ENCODE results near the gene NRXN2. TPM values are rescaled to one million over a fixed set of nuclear protein-coding genes. Genes with fewer than 3 reads are reported as not detected.
"Not testable (repeated sequence)": the region's sequence is repeated elsewhere in the genome, so short reads cannot be mapped to it uniquely, and the experiment has no call there.

NRXN2 gene
- total RNA-seq, 1 donor from 2014 or later = 13.8 TPM

GRCh38 chr11:64721359-64721699 lies 1.7 kb downstream of the NRXN2 start:
- DNase-seq = no peak

GRCh38 chr11:64720640-64721358 lies 2.2 kb downstream of the NRXN2 start:
- no peak for DNase-seq

GRCh38 chr11:64720167-64720566 lies 2.8 kb downstream of the NRXN2 start:
- DNase-seq = no peak

GRCh38 chr11:64719406-64719805 lies 3.6 kb downstream of the NRXN2 start:
- no peak for DNase-seq

- no peak for DNase-seq
These were observed 4.2 kb downstream of the NRXN2 start for GRCh38 chr11:64718780-64719124.

GRCh38 chr11:64718084-64718779 lies 4.8 kb downstream of the NRXN2 start:
- no peak for DNase-seq

- no peak for DNase-seq
These were observed 5.8 kb downstream of the NRXN2 start for GRCh38 chr11:64717268-64717578.

- DNase-seq = no peak
These were observed 6.3 kb downstream of the NRXN2 start for GRCh38 chr11:64716473-64717267.

- no peak for DNase-seq
These were observed 7.1 kb downstream of the NRXN2 start for GRCh38 chr11:64715756-64716472.

GRCh38 chr11:64715110-64715509 lies 7.9 kb downstream of the NRXN2 start:
- no peak for DNase-seq

- no peak for DNase-seq
These were observed 8.3 kb downstream of the NRXN2 start for GRCh38 chr11:64714666-64715065.

GRCh38 chr11:64713781-64714363 lies 9.1 kb downstream of the NRXN2 start:
- DNase-seq = no peak

GRCh38 chr11:64713016-64713707 lies 9.8 kb downstream of the NRXN2 start:
- DNase-seq = peak; percentile 75

GRCh38 chr11:64712430-64713015 lies 10.5 kb downstream of the NRXN2 start:
- DNase-seq = no peak

- DNase-seq = no peak
These were observed 11.0 kb downstream of the NRXN2 start for GRCh38 chr11:64711956-64712362.

GRCh38 chr11:64711138-64711955 lies 11.7 kb downstream of the NRXN2 start:
- DNase-seq = no peak

- DNase-seq = no peak
These were observed 12.4 kb downstream of the NRXN2 start for GRCh38 chr11:64710418-64711137.

GRCh38 chr11:64705501-64705900 lies 17.5 kb downstream of the NRXN2 start:
- DNase-seq = no peak

GRCh38 chr11:64703048-64703447 lies 19.9 kb downstream of the NRXN2 start:
- DNase-seq = no peak

- not testable (repeated sequence) for DNase-seq
These were observed 21.0 kb downstream of the NRXN2 start for GRCh38 chr11:64701956-64702355.
